ENCODE data around the gene CCDC152. TPM values are rescaled to one million over a fixed set of nuclear protein-coding genes. Genes with fewer than 3 reads are reported as not detected.

CCDC152 gene, protein sequence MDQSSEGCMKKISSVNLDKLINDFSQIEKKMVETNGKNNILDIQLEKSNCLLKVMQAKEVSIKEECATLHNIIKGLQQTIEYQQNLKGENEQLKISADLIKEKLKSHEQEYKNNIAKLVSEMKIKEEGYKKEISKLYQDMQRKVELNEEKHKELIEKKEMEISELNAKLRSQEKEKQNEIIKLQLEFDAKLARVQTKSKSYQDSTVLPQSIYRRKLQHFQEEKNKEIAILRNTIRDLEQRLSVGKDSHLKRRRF
- 1 to 10 TPM in 1 of 4 donors, under 1 TPM in 3; 0.13 to 1.1 (median 0.65) TPM for total RNA-seq

DNA sequence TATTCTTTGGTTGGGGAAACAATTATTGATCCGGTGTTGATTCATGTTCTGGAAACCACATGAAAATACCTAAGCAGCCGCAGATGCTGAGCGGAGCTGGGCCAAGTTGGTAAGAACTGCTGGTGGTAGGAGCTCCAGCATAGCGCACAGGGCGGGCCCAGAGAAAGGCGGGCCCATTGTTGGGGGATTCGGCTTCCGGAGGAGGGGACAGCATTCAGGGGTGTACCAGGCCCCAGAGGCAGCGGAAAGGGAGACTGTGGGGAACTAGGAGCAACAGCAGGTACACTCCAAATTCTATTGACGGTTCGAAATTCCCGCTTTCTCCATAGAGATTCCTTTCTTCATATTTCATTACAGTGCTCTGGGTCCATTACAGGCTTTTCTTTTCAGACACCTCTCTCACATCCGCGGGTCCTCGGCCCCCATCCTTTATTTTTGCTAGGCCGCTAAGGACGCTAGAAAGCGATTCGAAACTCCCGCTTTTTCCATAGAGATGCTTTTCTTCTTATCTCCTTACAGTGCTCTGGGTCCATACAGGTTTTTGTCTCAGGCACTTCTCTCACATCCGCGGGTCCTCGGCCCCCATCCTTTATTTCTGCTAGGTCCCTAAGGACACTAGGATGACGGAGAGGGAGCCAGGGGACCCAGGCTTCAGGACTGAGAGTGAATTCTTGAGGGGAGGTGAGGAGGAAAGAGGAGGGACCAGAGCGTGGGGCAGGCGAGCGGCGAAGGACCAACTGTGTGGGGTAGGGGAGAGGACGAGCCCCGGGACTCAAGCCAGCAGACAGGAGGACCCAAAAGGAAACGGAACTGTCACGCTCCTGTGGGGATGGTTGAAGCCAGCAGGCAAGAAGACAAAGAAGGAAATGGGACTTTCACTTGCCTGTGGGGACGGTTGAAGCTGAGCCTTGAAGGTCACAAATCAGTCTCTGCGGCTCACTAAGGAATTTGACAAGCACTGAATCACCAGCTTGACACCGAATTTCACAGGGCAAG, at the start of gene CCDC152:
Gene CCDC152, plus strand, starts transcription at position 213 of the 996 bp plus-strand sequence. CDS start 2,304 bp downstream, outside the sequence.
- Histone ChIP-seq H3K4me1 (peaks cover 0 to 8% of the 10 kb centered on the region in 2 donors), H3K27me3 (no peaks in the 10 kb centered on the region), H3K27ac (no peak within 1 kb of the TSS), H3K36me3 (no peaks in the 10 kb centered on the region), H3K9me3 (no peaks in the 10 kb centered on the region), H3K4me3 (peak within 1 kb of the TSS; percentile 26 to 48 (median 34))
- peak in 1 of 2 donors; percentile 12 for DNase-seq
- ATAC-seq, result no peak
- in situ Hi-C loops (cut with MboI; ENCODE audit: low sequenced_read_pairs in 4 of 4), result loop anchor here in 2 of 4 donors (25.0 kb wide), 2 partner anchors 345 to 895 kb away; partner anchors contain the start of genes OXCT1 (in 2 of the 2) and GHR (in 1 of the 2)
- intact Hi-C loops (cut with DNase I; ENCODE audit: low total_unique reads), result no loop called here
- no peak for TF ChIP-seq POLR2A (IDR thresholded peaks at IDR 0.05)
- no peak for TF ChIP-seq CTCF (IDR thresholded peaks at IDR 0.05 in 4 of 5, conservative IDR thresholded peaks at IDR 0.05 in 1 of 5)

DNA sequence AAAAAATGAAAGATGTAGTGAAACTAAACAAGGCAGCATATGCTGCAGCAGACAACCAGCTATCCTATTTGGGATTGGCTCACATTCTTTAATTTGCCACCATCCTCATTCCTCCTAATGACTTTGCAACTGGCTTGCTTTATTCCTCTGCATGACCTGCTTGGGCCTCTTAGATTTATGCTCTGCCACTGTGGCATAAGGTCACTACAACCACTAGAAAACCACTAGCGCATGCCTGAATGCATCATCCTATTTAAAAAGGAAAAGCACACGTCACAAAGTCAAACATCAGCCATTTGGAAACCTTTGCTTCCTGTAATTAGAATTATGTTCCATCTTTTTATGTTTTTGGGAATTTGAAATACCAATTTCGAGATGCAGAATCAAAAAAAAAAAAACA, 40.8 kb upstream of the CCDC152 start:
- no peaks in the 10 kb centered on the region for H3K4me1 ChIP-seq
- in situ Hi-C loops (cut with MboI; ENCODE audit: low sequenced_read_pairs in 4 of 4) (no loop called here), intact Hi-C loops (cut with DNase I; ENCODE audit: low total_unique reads) (no loop called here)
- no peak for TF ChIP-seq CTCF (IDR thresholded peaks at IDR 0.05 in 4 of 5, conservative IDR thresholded peaks at IDR 0.05 in 1 of 5)
- TF ChIP-seq POLR2A (IDR thresholded peaks at IDR 0.05), result no peak
- peaks cover 0 to 12% of the 10 kb centered on the region in 2 donors for H3K36me3 ChIP-seq
- no peak for DNase-seq
- H3K27ac ChIP-seq, result no peak overlapping the region
- H3K27me3 ChIP-seq, result no peaks in the 10 kb centered on the region
- no peak overlapping the region for H3K4me3 ChIP-seq
- ATAC-seq, result no peak
- H3K9me3 ChIP-seq, result no peaks in the 10 kb centered on the region

- intact Hi-C loops (cut with DNase I; ENCODE audit: low total_unique reads) (no loop called here), in situ Hi-C loops (cut with MboI; ENCODE audit: low sequenced_read_pairs in 4 of 4) (no loop called here)
- TF ChIP-seq POLR2A (IDR thresholded peaks at IDR 0.05) (no peak), CTCF (IDR thresholded peaks at IDR 0.05 in 4 of 5, conservative IDR thresholded peaks at IDR 0.05 in 1 of 5) (no peak)
- no peaks in the 10 kb centered on the region for H3K4me1 ChIP-seq
- ATAC-seq (no peak), DNase-seq (no peak)
- no peak overlapping the region for H3K27ac ChIP-seq
- no peaks in the 10 kb centered on the region for H3K9me3 ChIP-seq
- no peaks in the 10 kb centered on the region for H3K27me3 ChIP-seq
- no peak overlapping the region for H3K4me3 ChIP-seq
- H3K36me3 ChIP-seq, result peaks cover 0 to 12% of the 10 kb centered on the region in 2 donors
Measured at GRCh38 chr5:42718591-42718990, 38.0 kb upstream of the CCDC152 start.

- intact Hi-C loops (cut with DNase I; ENCODE audit: low total_unique reads), result no loop called here
- H3K4me3 ChIP-seq, result no peak overlapping the region
Measured at GRCh38 chr5:42719034-42719433, 37.6 kb upstream of the CCDC152 start.

More at GRCh38 chr5:42719034-42719433, 37.6 kb upstream of the CCDC152 start:
- in situ Hi-C loops (cut with MboI; ENCODE audit: low sequenced_read_pairs in 4 of 4), result no loop called here
- no peak overlapping the region for H3K27ac ChIP-seq
- H3K9me3 ChIP-seq, result no peaks in the 10 kb centered on the region
- no peak for TF ChIP-seq CTCF (IDR thresholded peaks at IDR 0.05 in 4 of 5, conservative IDR thresholded peaks at IDR 0.05 in 1 of 5)
- no peak for TF ChIP-seq POLR2A (IDR thresholded peaks at IDR 0.05)
- DNase-seq (no peak), ATAC-seq (no peak)
- H3K36me3 ChIP-seq, result peaks cover 0 to 12% of the 10 kb centered on the region in 2 donors
- H3K4me1 ChIP-seq, result no peaks in the 10 kb centered on the region
- H3K27me3 ChIP-seq, result no peaks in the 10 kb centered on the region

Data from gastrocnemius medialis (tissue), 4 donors.